IMR-90 (cell line): ENCODE measurements around the gene NUP93. TPM values are rescaled to one million over a fixed set of nuclear protein-coding genes. Genes with fewer than 3 reads are reported as not detected.

Source experiments
- ATAC-seq: fragments of 200-7000 bp; cut with Tn5 transposase; 2 replicates; pipeline ENCODE4 v1.9.1; 2020; ENCODE audit warnings: low read depth, mild to moderate bottlenecking, moderate library complexity
- BruUV-seq: library from RNA; stranded (reverse); fragments of 400-500 nt; replicated peaks from 2 replicates; lab custom pipeline; 2021; lab: Mats Ljungman, UMichigan
- CTCF ChIA-PET: fragments of 300-600 bp; formaldehyde crosslinking; extraction: SDS; loops from one replicate; lab custom pipeline; 2021; ENCODE audit warnings: antibody characterized with exemption; lab: Yijun Ruan, JAX
- POLR2A ChIA-PET: fragments of 300-600 bp; sonication (Branson Sonifier 250); formaldehyde crosslinking; loops from one replicate; lab custom pipeline; 2022; ENCODE audit warnings: antibody characterized with exemption; ENCODE audit not compliant: unreplicated experiment; lab: Charles Lee
- DNase-seq: peaks from one replicate; pipeline ENCODE4 v3.0.0; 2013
- H2AFZ ChIP-seq: replicated peaks from 2 replicates; pipeline ENCODE3; 2013; ENCODE audit warnings: low read length, mild to moderate bottlenecking; ENCODE audit not compliant: poor library complexity
- H2AK5ac ChIP-seq: 2 replicates; pipeline ENCODE4 v1.6.1; 2013; ENCODE audit warnings: low read depth, low read length, inconsistent platforms
- H2AK9ac ChIP-seq: replicated peaks from 2 replicates; pipeline ENCODE3; 2013; ENCODE audit warnings: mild to moderate bottlenecking, low read depth, low read length, moderate library complexity; ENCODE audit not compliant: poor library complexity
- H2BK120ac ChIP-seq: 2 replicates; pipeline ENCODE4 v1.6.1; 2013; ENCODE audit warnings: low read depth, low read length, inconsistent platforms
- H2BK15ac ChIP-seq: 3 replicates; pipeline ENCODE4 v1.6.1; 2013; ENCODE audit warnings: low read depth, low read length, inconsistent platforms
- H2BK20ac ChIP-seq: 2 replicates; pipeline ENCODE4 v1.6.1; 2013; ENCODE audit warnings: low read depth, mild to moderate bottlenecking, inconsistent platforms, low read length, moderate library complexity
- H2BK5ac ChIP-seq: 2 replicates; pipeline ENCODE4 v1.6.1; 2013; ENCODE audit warnings: mild to moderate bottlenecking, low read depth, low read length, inconsistent platforms; ENCODE audit not compliant: poor library complexity, severe bottlenecking
- H3K14ac ChIP-seq: replicated peaks from 2 replicates; pipeline ENCODE4 v1.6.1; 2013; ENCODE audit warnings: low read depth, low read length, inconsistent platforms
- H3K18ac ChIP-seq: 2 replicates; pipeline ENCODE4 v1.6.1; 2013; ENCODE audit warnings: low read depth, low read length, control low read depth
- H3K23ac ChIP-seq: 2 replicates; pipeline ENCODE4 v1.6.1; 2013; ENCODE audit warnings: low read depth, low read length, inconsistent platforms
- H3K27ac ChIP-seq: 2 replicates; pipeline ENCODE4 v1.5.1; 2013; ENCODE audit warnings: mild to moderate bottlenecking, control low read depth, low read length; ENCODE audit not compliant: insufficient read depth
- H3K27me3 ChIP-seq: 2 replicates; pipeline ENCODE4 v1.6.1; 2013; ENCODE audit warnings: low read length; ENCODE audit not compliant: control insufficient read depth, insufficient read depth
- H3K36me3 ChIP-seq: 2 replicates; pipeline ENCODE4 v1.6.1; 2013; ENCODE audit warnings: low read length, mixed read lengths; ENCODE audit not compliant: control insufficient read depth, insufficient read depth
- H3K4ac ChIP-seq: 2 replicates; pipeline ENCODE4 v1.6.1; 2013; ENCODE audit warnings: low read depth, low read length, inconsistent platforms
- H3K4me1 ChIP-seq: 2 replicates; pipeline ENCODE4 v1.6.1; 2013; ENCODE audit warnings: low read length, mixed read lengths; ENCODE audit not compliant: control insufficient read depth, insufficient read depth
- H3K4me2 ChIP-seq: 2 replicates; pipeline ENCODE4 v1.6.1; 2013; ENCODE audit warnings: low read depth, mild to moderate bottlenecking, control low read depth, low read length, moderate library complexity
- H3K4me3 ChIP-seq: 2 replicates; pipeline ENCODE4 v1.5.1; 2013; ENCODE audit warnings: low read depth, mild to moderate bottlenecking, control low read depth, low read length, moderate library complexity; ENCODE audit not compliant: insufficient read depth
- H3K56ac ChIP-seq: 2 replicates; pipeline ENCODE4 v1.6.1; 2013; ENCODE audit warnings: low read length, inconsistent platforms; ENCODE audit not compliant: insufficient read depth; ENCODE audit errors: extremely low read depth
- H3K79me1 ChIP-seq, 2 experiments: 2 replicates each; pipeline ENCODE4 v1.6.1; 2013; ENCODE audit warnings: low read length in 2 of 2, inconsistent platforms in 1 of 2, low read depth in 1 of 2
- H3K9ac ChIP-seq: 2 replicates; pipeline ENCODE4 v1.6.1; 2013; ENCODE audit warnings: low read depth, low read length, control low read depth
- H3K9me1 ChIP-seq: 2 replicates; pipeline ENCODE4 v1.6.1; 2013; ENCODE audit warnings: low read length, inconsistent platforms; ENCODE audit not compliant: insufficient read depth
- H3K9me3 ChIP-seq: 2 replicates; pipeline ENCODE4 v1.6.1; 2013; ENCODE audit warnings: low read length; ENCODE audit not compliant: control insufficient read depth, insufficient read depth
- H4K20me1 ChIP-seq: 2 replicates; pipeline ENCODE4 v1.6.1; 2013; ENCODE audit warnings: low read length, inconsistent platforms; ENCODE audit not compliant: insufficient read depth
- H4K5ac ChIP-seq: 2 replicates; pipeline ENCODE4 v1.6.1; 2013; ENCODE audit warnings: mild to moderate bottlenecking, low read depth, low read length, control low read depth
- H4K8ac ChIP-seq, 2 experiments: 2 replicates each; pipeline ENCODE4 v1.6.1; 2013; ENCODE audit warnings: low read depth in 2 of 2, low read length in 2 of 2, control low read depth in 1 of 2, inconsistent platforms in 1 of 2
- H4K91ac ChIP-seq: 2 replicates; pipeline ENCODE4 v1.6.1; 2013; ENCODE audit warnings: low read depth, low read length, inconsistent platforms; ENCODE audit not compliant: insufficient read depth
- BHLHE40 ChIP-seq: fragments of 150-350 bp; IDR thresholded peaks from 2 replicates; pipeline ENCODE4 v1.6.1; 2016; ENCODE audit warnings: mild to moderate bottlenecking, low read depth, low read length
- CEBPB ChIP-seq: IDR thresholded peaks from 2 replicates; pipeline ENCODE4 v1.6.1; 2012; ENCODE audit warnings: low read depth, low read length, improper control_type of control experiment
- CHD1 ChIP-seq: IDR thresholded peaks from 2 replicates; pipeline ENCODE4 v1.6.1; 2012; ENCODE audit warnings: low read depth, low read length, improper control_type of control experiment
- FOS ChIP-seq: fragments of 150-350 bp; IDR thresholded peaks from 2 replicates; pipeline ENCODE4 v1.6.1; 2016; ENCODE audit warnings: low read depth, low read length
- MAFK ChIP-seq: IDR thresholded peaks from 2 replicates; pipeline ENCODE4 v1.6.1; 2012; ENCODE audit warnings: low read depth, low read length, improper control_type of control experiment
- MAZ ChIP-seq: IDR thresholded peaks from 2 replicates; pipeline ENCODE4 v1.6.1; 2012; ENCODE audit warnings: low read depth, mild to moderate bottlenecking, low read length, improper control_type of control experiment, moderate library complexity, borderline replicate concordance
- MXI1 ChIP-seq: IDR thresholded peaks from 2 replicates; pipeline ENCODE4 v1.6.1; 2012; ENCODE audit warnings: low read depth, mild to moderate bottlenecking, low read length, moderate library complexity, borderline replicate concordance
- NFE2L2 ChIP-seq: fragments of 150-350 bp; IDR thresholded peaks from 2 replicates; pipeline ENCODE4 v1.6.1; 2016; ENCODE audit warnings: low read depth, mild to moderate bottlenecking, low read length
- POLR2A ChIP-seq: IDR thresholded peaks from 2 replicates; pipeline ENCODE4 v1.6.1; 2012; ENCODE audit warnings: mild to moderate bottlenecking, low read depth, low read length
- RAD21 ChIP-seq: IDR thresholded peaks from 2 replicates; pipeline ENCODE4 v1.6.1; 2012; ENCODE audit warnings: low read length, improper control_type of control experiment
- RCOR1 ChIP-seq: IDR thresholded peaks from 2 replicates; pipeline ENCODE4 v1.6.1; 2012; ENCODE audit warnings: mild to moderate bottlenecking, low read length, improper control_type of control experiment; ENCODE audit not compliant: insufficient replicate concordance
- RFX5 ChIP-seq: IDR thresholded peaks from 2 replicates; pipeline ENCODE4 v1.8.0; 2012; ENCODE audit warnings: low read depth, mild to moderate bottlenecking, low read length, moderate library complexity
- SMC3 ChIP-seq: fragments of 150-350 bp; IDR thresholded peaks from 2 replicates; pipeline ENCODE4 v1.6.1; 2016; ENCODE audit warnings: low read depth, mild to moderate bottlenecking, antibody characterized with exemption, low read length, moderate library complexity
- WGBS, 2 experiments: methylation state at CpG; one replicate each; pipeline versions ENCODE4 v1.1.5 to v1.1.7; 2013; ENCODE audit warnings: missing lambda C conversion rate in 2 of 2; ENCODE audit not compliant: insufficient read length in 1 of 2; ENCODE audit errors: extremely low coverage in 2 of 2; 5-methylcytosine and 5-hydroxymethylcytosine counted together
- dilution Hi-C: fragments of 300-500 bp; cut with HindIII; formaldehyde crosslinking; loops from one replicate; pipeline ENCODE4 v1.14.3; 2018; ENCODE audit warnings: low sequenced_read_pairs; ENCODE audit not compliant: unreplicated experiment
- in situ Hi-C: fragments of 300-500 bp; cut with MboI; formaldehyde crosslinking; loops from 3 replicates; pipeline ENCODE4 v1.14.3; 2019; ENCODE audit warnings: low sequenced_read_pairs, inconsistent platforms, mixed read lengths
- intact Hi-C: fragments of 100-400 bp; cut with micrococcal nuclease; formaldehyde crosslinking; loops from 2 replicates; pipeline ENCODE4 v1.10.0; 2022
- polyA plus RNA-seq, 3 experiments: library from polyadenylated mRNA; depleted of rRNA; stranded (reverse); fragments of >200 nt; gene quantifications; 2 replicates each; pipeline ENCODE4 v1.2.3, GENCODE V29; 2012; ENCODE audit warnings: low replicate concordance in 1 of 3
- total RNA-seq: library from RNA; depleted of rRNA; stranded (reverse); fragments of >200 nt; gene quantifications from 2 replicates; pipeline ENCODE4 v1.2.3, GENCODE V29; 2012
- TF ChIP-seq, protein P1 (sequence below): fragments of 150-350 bp; IDR thresholded peaks from 2 replicates; pipeline ENCODE4 v1.6.1; 2016; ENCODE audit warnings: low read depth, mild to moderate bottlenecking, low read length, moderate library complexity, borderline replicate concordance
- TF ChIP-seq, protein P2 (sequence below): conservative IDR thresholded peaks from 2 replicates; pipeline ENCODE4 v1.5.1; 2012; ENCODE audit warnings: mild to moderate bottlenecking, low read depth, low read length, improper control_type of control experiment
- TF ChIP-seq, protein P3 (sequence below): fragments of 150-350 bp; IDR thresholded peaks from 2 replicates; pipeline ENCODE4 v1.6.1; 2017; ENCODE audit warnings: mild to moderate bottlenecking, antibody characterized with exemption, low read length, low read depth

Gene NUP93
- total and polyA plus RNA-seq, 2 of the 4 experiments (the other 2 are of a cell fraction), result 54.6 to 72.6 TPM

DNA sequence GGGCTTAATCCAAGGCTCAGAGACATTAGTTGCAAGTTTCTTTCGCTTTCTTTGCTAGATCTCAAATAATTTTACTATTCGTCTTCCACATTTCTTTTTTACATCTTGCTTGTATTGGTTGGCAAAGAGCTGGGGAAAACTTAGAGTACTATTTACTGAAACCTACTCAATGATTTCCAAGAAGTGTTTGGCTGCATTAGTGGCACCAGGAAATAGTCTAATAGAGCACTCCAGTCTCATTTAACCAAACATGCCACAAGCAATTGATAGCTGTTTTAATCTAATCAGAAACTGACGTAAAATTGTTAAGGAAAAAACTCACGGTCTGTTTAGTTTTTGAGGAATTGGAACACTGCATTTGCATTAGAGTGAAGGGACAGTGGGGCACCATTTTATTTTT is 29.0 kb downstream of the NUP93 start:
- Histone ChIP-seq H2BK15ac (no peak overlapping the region), H2AFZ (no peak overlapping the region), H2BK5ac (no peak overlapping the region), H3K9ac (no peak overlapping the region), H3K18ac (no peak overlapping the region), H2AK9ac (no peak overlapping the region), H3K9me1 (peaks cover 1% of the 10 kb centered on the region), H4K5ac (no peak overlapping the region), H4K8ac (no peak overlapping the region), H3K4ac (no peak overlapping the region), H3K56ac (no peak overlapping the region), H3K9me3 (no peaks in the 10 kb centered on the region), H3K23ac (no peak overlapping the region), H3K79me1 (peaks cover 28 to 50% of the 10 kb centered on the region in 2 experiments), H2BK20ac (no peak overlapping the region), H3K4me2 (no peak overlapping the region), H3K27me3 (no peaks in the 10 kb centered on the region), H2AK5ac (no peak overlapping the region), H4K20me1 (no peaks in the 10 kb centered on the region), H3K4me1 (peaks cover 2% of the 10 kb centered on the region), H3K14ac (no peak overlapping the region), H3K4me3 (no peak overlapping the region), H3K27ac (no peak overlapping the region), H4K91ac (no peak overlapping the region), H2BK120ac (no peak overlapping the region), H3K36me3 (peaks cover 8% of the 10 kb centered on the region)
- TF ChIP-seq RFX5, result no peak
- TF ChIP-seq CHD1, result no peak
- no peak for TF ChIP-seq SMC3
- TF ChIP-seq BHLHE40, result no peak
- TF ChIP-seq MAFK, result no peak
- TF ChIP-seq RAD21, result no peak
- no peak for TF ChIP-seq POLR2A
- no peak for TF ChIP-seq FOS
- no peak for TF ChIP-seq RCOR1
- no peak for TF ChIP-seq CEBPB
- TF ChIP-seq, protein P1, sequence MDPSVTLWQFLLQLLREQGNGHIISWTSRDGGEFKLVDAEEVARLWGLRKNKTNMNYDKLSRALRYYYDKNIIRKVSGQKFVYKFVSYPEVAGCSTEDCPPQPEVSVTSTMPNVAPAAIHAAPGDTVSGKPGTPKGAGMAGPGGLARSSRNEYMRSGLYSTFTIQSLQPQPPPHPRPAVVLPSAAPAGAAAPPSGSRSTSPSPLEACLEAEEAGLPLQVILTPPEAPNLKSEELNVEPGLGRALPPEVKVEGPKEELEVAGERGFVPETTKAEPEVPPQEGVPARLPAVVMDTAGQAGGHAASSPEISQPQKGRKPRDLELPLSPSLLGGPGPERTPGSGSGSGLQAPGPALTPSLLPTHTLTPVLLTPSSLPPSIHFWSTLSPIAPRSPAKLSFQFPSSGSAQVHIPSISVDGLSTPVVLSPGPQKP, result no peak
- TF ChIP-seq MAZ, result no peak
- TF ChIP-seq NFE2L2, result no peak
- no peak for TF ChIP-seq MXI1
- TF ChIP-seq, protein P2, sequence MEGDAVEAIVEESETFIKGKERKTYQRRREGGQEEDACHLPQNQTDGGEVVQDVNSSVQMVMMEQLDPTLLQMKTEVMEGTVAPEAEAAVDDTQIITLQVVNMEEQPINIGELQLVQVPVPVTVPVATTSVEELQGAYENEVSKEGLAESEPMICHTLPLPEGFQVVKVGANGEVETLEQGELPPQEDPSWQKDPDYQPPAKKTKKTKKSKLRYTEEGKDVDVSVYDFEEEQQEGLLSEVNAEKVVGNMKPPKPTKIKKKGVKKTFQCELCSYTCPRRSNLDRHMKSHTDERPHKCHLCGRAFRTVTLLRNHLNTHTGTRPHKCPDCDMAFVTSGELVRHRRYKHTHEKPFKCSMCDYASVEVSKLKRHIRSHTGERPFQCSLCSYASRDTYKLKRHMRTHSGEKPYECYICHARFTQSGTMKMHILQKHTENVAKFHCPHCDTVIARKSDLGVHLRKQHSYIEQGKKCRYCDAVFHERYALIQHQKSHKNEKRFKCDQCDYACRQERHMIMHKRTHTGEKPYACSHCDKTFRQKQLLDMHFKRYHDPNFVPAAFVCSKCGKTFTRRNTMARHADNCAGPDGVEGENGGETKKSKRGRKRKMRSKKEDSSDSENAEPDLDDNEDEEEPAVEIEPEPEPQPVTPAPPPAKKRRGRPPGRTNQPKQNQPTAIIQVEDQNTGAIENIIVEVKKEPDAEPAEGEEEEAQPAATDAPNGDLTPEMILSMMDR, result no peak
- TF ChIP-seq, protein P3, sequence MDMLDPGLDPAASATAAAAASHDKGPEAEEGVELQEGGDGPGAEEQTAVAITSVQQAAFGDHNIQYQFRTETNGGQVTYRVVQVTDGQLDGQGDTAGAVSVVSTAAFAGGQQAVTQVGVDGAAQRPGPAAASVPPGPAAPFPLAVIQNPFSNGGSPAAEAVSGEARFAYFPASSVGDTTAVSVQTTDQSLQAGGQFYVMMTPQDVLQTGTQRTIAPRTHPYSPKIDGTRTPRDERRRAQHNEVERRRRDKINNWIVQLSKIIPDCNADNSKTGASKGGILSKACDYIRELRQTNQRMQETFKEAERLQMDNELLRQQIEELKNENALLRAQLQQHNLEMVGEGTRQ, result no peak
- BruUV-seq, result no TSS peak
- intact Hi-C loops, result no loop called here
- POLR2A ChIA-PET, result no interaction called here
- DNase-seq (no peak), ATAC-seq (no peak)
- CTCF ChIA-PET, result no interaction called here
- WGBS, 2 experiments, result 86% methylated on average over 2 of the region's 4 CpGs; no CpG with 5 or more reads in 1 of the 2 experiments
- dilution Hi-C loops, result no loop called here
- in situ Hi-C loops, result no loop called here
